Left colon (tissue), 2 donors: Measurements from ENCODE around the gene HTR2B. TPM values are rescaled to one million over a fixed set of nuclear protein-coding genes. Genes with fewer than 3 reads are reported as not detected.
"Not testable (repeated sequence)": the region's sequence is repeated elsewhere in the genome, so short reads cannot be mapped to it uniquely, and the experiment has no call there.

Experiments used
- ATAC-seq: fragments of 200-7000 bp; cut with Tn5 transposase; one replicate; pipeline ENCODE4 v1.9.1; 2020; ENCODE audit warnings: mild to moderate bottlenecking, moderate library complexity
- DNase-seq, 2 donors: peaks; one replicate each; pipeline ENCODE4 v3.0.0-alpha.2; 2020
- intact Hi-C, 2 donors: fragments of 100-400 bp; cut with DNase I in 1 of 2; cut with micrococcal nuclease in 1 of 2; formaldehyde crosslinking; loops; one replicate each; pipeline versions ENCODE4 v1.11.2 to v1.14.0; 2022; cut with DNase I, micrococcal nuclease
- long read RNA-seq: library from polyadenylated mRNA; unstranded; transcript quantifications from one replicate; pipeline ENCODE4 v2.0.0, GENCODE V29; 2021
- total RNA-seq, 2 donors: library from RNA; stranded (reverse); fragmentation: NEBNext Ultra II Directional; extraction: Animal tissue kit (Norgen Biotek cat#: 25700); gene quantifications; one replicate each; pipeline ENCODE4 v1.2.1, GENCODE V29; 2021
- donor health status: DM: no; HTN: no; CAD: no.
- donor health status: DM: yes; HTN: yes; CAD: no.

HTR2B gene
- total RNA-seq, result under 1 TPM; 0.12 to 0.22 TPM
- long read RNA-seq, partial matches to known transcripts, result 1 of 1 reads
- long read RNA-seq, other reads (novel, unspliced or antisense), result 0 of 1 reads

DNA sequence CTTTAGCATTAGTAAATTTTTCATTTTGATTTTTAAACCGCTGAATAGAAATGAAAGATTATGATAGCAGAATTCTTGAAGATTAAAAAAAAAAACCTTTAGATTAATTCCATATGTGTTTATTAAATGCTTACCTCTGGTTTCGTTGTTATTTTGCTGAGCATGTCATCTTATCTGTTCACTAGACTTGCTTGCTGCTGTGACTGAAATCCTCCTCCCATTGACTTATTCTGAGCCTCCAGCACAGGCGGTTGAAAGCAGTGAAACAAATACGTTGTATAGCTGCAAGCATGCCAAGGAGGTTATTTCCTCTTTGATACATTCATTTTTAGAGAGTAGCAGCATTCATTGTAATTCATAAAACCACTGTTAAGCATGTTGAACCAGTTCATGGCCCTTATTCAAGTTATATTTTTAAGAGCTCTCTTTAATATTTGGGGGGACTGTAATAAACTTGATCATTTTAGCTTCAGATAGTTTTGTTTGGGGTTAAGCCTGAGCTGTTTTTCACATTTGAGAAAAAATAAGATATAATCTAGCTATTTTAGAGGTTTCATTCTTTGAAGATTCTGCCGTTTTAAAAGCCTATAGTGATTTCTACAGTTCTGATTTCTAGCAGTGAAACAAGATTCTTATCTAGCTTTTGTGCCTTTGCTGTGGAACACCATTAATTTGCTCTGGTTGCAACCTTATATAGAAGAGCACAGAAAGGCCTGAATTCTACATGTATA, at the start of gene HTR2B:
Gene HTR2B (minus strand): TSS at position 205 of the 731 bp plus-strand sequence. CDS start 1,278 bp downstream, outside the sequence.
- intact Hi-C loops, result no loop called here
- ATAC-seq (no peak), DNase-seq (no peak)

DNA sequence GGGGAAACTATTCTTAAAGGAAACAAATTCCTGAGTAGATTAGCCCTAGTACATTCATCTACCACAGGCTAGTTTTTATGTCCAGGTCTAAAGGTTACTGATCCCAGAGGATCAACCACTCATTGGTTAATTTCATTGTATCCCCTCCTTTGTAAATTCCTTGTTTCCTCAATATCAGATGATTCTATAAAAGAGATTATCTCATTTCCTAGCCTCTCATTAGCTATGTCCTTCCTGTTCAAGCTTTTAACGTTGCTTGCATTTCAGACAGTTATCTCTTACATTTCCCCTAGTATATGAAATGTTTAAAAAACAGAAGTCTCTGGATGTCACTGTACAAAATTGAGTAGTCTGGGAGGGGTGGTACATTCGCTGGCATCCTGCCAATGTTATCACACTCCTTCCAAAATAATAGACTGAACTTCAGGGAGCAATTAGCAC, 49.4 kb upstream of the HTR2B start:
- intact Hi-C loops, result no loop called here
- DNase-seq (no peak), ATAC-seq (no peak)

DNA sequence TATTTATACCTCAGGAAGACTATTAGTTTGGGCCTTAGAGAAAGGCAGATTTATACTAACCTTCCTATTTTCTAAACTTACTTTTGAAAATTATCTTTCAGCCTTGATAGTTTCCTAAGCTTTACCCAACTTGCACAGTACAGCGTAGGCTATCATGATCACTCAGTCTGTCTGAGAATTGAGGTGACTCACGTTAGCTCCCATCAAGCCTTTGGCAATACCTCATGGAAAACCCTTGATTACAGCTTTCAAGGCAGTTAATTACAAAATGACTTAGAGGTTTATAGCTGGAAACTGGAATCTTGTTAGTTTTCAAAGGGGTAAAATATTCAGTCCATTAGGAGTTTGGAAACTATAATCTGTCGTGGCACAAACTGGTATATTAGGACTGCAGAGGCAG, 47.2 kb upstream of the HTR2B start:
- no peak for ATAC-seq
- DNase-seq, result no peak
- intact Hi-C loops, result no loop called here

DNA sequence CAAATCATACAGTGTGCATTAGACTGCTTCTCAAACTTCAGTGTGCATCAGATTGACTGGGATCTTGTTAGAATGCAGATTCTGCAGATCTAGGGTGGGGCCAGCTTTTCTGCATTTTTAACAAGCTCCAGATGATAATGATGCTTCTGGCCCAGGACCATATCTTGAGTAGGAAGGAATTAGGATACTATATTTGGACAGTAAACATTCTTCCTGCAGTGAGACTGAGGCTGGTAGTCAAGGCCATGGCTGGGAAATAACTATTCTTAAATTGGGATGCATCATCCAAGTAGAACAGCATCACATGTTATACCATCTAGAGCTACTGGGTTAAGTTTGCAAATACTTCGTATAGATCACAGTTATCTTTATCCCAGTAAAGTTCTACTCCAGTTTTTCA, 45.2 kb upstream of the HTR2B start:
- no peak for DNase-seq
- intact Hi-C loops, result no loop called here
- ATAC-seq, result no peak

DNA sequence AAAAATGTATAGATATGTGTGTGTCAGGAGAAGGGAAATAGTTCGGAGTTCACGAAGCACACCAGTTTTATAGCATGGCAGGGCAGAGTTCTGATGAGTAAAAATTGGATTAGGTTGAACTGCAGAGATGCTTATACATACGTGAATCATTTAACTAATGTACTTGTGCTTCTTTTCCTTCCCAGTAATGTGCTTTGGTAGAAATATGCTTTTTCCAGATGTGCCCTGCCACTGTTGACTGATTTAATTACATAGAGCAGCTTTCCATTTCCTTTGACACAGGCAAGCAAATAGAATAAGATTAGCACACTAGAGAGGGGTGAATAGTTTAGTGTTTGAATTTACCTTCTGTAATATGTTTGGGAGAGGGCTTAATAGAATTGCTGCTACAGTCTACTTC, 44.6 kb upstream of the HTR2B start:
- DNase-seq, result no peak
- intact Hi-C loops, result no loop called here
- ATAC-seq, result no peak

DNA sequence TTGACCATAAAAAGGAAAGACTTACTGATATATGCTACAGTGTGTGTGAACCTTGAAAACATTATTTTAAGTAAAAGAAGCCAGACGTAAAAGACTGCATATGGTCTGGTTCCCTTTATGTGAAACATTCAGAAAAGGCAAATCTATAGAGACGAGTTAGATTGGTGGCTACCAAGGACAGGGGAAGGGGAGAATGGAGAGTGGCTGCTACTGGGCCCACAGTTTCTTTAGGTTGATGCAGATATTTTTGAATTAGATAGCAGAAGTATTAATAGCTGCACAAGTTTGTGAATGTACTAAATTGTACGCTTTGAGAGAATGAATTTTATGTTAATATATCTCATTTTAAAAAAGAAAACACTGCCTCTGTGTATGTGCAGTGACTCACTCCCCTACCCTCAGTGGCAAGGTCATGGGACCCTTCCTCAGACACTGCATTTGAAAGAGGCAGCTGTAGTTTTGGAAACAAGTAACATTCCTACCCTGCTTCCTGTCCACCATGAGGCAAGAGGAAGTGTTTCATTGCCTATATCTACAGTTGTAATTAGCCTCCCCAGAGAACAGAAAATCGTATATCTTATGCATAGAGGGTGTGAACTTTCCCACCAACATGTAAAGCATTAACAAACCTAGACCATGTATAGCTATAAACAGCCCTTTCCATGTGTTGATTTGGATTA, 43.8 kb upstream of the HTR2B start:
- intact Hi-C loops, result no loop called here
- DNase-seq (no peak), ATAC-seq (peak; percentile 46)

DNA sequence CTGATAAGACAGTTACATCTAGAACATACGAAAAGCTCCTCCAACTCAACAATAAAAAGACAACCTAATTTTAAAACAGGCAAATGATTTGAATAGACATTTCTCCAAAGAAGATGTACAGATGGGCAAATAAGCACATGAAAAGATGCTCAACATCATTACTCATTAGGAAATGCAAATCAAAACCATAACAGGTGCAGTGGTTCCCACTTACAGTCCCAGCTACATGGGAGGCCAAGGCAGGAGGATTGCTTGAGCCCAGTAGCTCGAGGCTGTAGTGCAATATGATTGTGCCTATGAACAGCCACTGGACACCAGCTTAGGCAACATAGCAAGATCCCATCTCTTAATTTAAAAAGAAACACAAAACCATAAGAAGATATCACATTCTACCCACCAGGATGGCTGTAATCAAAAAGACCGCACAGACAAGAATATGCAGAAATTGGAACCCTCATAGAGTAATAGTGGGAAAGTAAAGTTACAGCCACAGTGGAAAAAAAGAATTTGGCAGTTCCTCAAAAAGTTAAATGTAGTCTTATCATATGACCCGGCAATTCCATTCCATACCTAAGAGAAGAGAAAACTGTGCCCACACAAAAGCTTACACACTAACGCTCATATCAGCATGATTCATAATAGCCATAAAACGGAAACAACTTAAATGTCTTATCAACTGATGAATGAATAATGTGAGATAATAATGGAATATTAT, 43.1 kb upstream of the HTR2B start:
- DNase-seq (no peak), ATAC-seq (no peak)
- intact Hi-C loops, result no loop called here

DNA sequence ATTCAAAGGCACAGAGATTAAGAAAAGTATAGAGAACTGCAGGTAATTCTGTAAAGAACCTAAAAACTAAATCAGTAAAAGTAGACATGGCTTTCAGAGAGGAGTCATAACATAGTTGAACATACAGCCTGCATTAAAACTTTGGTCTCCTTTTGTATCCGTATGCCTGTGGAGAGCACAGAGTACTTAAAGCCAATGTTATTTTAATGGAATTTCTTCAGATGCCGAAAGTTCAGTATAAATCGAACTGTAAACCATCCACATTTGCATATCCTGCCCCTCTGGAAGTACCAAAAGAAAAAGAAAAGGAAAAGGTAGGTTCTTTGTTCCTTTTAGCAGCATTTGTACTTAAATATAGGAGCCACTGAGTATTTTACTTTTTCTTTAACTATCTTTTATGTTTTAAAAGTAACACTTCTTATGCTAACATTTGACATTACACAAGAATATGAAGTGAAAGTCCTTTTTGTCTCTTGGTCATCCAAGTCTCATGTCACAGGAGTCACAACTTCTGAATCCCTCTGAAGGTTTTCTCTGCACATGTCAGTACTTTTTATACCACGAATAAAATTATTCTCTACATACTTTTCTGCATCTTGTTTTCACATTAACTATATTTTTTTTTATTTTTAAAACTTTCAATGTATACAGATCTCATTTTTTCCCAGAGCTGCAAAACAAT, 38.7 kb upstream of the HTR2B start:
- DNase-seq (no peak), ATAC-seq (no peak)
- intact Hi-C loops, result no loop called here

DNA sequence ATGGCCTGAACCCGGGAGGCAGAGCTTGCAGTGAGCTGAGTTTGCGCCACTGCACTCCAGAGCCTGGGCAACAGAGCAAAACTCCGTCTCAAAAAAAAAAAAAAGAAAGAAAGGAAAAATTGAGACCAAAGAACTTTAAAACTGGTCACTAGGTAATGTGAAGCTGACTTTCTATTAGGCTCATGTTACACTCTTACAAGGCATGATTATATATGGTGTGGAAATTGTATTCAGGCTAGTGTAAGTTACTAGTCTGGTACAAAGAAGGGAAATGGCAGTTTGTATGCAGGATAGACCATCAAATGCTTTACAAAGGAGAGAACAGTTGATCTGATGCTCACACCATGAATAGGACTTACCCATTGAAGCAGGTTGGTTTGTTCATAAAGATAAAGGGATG, 38.2 kb upstream of the HTR2B start:
- intact Hi-C loops, result no loop called here
- DNase-seq, result no peak
- no peak for ATAC-seq

DNA sequence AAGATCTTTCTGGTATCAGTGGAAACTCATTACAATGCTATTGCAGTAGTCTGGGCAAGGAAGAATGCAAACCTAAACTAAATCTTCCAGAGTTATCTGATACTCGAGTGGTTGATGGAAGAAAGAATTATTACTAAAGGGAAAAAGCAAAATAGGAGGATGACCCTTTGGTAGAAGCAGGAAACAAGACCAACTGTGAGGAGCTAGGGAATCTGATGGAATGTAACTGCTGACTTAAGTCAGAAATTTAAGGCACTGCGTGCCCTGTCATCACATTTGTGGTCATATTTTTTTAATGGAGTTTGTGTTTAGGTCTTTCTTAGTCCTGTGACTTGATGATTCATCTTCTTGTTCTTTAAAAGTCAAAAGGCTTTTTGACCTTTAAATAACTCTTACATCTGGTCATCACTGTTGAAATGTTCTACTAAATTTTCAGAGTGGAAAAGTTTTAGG, 37.1 kb upstream of the HTR2B start:
- intact Hi-C loops, result no loop called here
- ATAC-seq (no peak), DNase-seq (no peak)

DNA sequence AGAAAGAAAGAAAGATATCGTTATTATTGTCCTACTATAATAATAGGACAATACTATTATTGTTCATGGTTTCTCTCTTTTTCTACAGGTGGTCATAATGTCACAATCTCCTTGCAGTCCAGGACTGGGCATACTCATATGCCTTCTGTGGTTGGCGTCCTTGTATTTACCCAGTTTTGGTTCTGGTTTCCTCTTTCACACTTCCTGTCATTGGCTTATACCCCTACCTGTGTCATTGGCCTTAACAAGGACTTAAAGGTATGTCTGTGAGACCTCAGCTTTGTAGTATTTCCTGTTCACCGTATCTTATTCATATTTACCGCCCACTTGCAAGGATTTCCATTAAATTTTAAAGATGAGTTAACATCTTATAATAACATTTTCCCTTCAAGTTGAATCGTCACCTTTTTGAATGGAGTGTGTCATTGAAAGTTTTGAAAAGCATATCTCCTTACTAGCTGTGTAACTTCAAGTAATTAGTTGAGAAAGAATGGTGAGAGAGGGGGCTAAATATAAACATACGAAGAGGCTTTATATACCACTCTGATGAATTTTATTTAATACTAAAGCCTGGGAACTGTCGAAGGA, 36.5 kb upstream of the HTR2B start:
- intact Hi-C loops, result no loop called here
- ATAC-seq (no peak), DNase-seq (no peak)

DNA sequence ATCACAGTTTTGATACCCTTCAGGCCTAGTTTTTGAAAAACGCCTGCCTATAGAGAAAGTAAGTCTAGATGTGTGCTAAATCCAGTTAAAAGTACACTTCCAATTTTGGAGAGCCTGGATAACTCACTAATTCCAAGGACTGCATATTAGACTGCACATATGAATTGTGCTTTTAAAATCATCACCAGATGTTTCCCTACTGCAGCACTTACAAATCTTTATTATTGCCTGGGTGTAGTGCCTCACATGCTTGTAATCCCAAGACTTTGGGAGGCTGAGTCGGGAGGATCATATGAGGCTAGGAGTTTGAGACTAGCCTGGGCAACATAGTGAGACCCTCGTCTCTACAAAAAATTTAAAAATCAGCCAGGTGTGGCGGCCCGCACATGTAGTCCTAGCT, 35.9 kb upstream of the HTR2B start:
- intact Hi-C loops, result no loop called here
- ATAC-seq, result no peak
- DNase-seq, result no peak

DNA sequence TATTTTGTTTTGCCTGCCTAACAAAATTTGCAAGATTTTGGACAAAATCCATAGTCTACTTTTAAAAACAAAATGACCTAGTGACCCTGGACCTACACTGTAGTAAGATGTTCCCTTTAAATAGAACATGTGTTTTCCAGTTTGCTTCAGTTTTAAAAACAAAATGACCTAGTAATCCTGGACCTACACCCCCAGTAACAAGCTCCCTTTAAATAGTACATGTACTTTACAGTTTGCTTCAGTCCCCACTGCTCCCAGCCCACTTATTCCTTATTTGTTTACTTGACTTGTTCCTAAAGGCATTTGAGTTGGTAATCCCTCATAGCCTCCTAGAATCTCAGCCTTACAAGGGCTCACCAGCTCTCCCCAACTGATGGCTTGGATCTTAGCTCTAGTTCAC, 34.5 kb upstream of the HTR2B start:
- intact Hi-C loops, result no loop called here
- no peak for DNase-seq
- ATAC-seq, result no peak

DNA sequence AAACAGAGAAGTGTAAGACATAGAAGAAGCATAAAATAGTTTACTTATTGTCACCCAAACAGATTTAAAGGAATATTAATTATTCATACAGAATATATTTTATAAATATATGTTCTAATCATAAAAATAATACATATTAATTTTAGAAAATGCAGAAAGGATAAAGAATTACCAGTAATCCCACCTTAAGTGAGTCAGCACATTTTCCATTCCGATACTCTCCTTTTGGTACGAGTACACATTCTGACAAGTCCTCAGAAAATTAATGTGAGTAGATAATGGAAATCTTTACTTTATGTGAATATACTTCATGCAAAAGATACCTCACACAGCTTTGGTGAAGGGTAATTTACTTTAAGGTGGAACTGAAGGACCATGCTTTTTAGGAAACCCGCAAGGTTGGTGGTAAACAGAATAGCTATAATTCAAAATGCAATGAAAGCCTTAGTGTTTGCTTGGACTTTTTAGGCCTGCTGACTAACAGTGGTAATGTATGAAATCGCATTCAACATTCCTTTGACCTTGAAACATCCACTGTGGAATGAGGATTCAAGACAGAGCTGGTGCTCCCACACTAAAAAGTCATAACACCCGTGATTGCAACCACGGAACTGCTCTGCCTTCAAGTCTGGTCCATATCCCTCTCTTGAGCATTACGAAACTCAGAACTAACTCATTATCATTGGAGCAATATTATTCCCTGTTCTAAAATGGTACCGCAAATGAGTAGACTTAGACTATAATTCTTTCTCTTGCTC, 28.1 kb upstream of the HTR2B start:
- no peak for DNase-seq
- intact Hi-C loops, result no loop called here
- no peak for ATAC-seq

DNA sequence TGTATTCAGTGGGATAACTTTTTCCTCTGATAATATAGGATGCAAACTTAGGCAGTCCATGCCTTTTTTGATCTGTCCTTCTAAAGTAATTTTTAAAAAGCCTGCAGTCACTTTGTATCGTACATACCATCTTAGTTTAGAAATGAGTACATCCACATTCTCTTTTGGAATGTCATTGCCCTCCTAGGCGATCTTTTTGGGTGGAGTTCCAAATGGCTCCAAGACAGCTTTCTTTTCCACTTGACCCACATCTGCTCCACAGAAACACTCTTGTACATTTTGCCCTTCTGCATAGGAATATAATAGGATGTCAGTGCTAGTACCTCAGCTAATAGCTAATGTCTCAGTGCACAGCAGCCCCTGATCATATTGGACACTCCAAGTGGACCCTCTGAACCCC, 21.8 kb upstream of the HTR2B start:
- intact Hi-C loops, result no loop called here
- DNase-seq, result no peak
- no peak for ATAC-seq

DNA sequence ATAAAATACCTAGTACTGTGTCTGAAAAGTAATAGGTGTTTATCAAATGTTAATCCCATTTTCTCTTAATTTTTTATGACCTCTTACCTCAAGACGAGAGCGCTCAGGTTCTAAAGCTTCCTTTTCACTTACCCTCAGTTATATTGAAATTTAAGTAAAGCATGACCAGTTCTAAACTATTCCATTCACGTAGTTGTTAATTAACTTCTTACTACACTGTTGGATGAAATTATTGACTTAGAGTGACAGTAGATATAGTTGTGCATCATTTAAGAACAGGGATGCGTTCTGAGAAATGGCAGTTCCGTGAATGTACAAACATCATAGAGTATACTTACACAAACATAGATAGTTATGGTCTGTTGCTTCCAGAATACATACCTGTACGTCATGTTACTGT, 20.1 kb upstream of the HTR2B start:
- ATAC-seq (no peak), DNase-seq (no peak)
- intact Hi-C loops, result no loop called here

DNA sequence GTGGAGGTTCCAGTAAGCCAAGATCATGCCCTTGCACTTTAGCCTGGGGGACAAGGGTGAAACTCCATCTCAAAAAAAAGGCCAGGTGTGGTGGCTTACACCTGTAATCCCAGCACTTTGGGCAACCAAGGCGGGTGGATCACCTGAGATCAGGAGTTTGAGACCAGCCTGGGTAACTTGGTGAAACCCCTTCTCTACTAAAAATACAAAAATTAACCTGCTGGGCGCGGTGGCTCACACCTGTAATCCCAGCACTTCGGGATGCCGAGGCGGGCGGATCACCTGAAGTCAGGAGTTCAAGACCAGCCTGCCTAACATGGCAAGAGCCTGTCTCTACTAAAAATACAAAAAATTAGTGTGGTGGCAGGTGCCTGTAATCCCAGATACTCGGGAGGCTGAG, 16.0 kb upstream of the HTR2B start:
- DNase-seq, ATAC-seq, intact Hi-C loops: not testable (repeated sequence)

DNA sequence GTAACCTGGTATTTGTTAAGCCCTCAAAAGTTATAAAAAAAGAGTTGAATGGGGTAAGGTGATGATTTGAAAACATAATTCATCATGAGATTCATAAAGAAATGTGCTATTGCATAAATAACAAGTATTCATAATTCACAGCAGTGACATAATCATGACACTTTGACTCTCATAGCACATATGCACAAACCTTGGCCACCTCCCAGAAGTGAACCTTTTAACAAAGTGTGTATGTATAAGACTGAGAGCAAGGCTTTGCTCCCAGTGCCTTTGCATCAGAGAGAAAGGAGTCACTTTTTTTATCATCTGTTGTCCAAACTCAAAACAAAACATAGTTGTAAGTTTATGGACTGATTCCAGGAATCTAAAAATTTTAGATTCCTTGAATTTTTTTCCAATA, 15.0 kb upstream of the HTR2B start:
- intact Hi-C loops, result no loop called here
- DNase-seq, result no peak
- ATAC-seq, result no peak
